Heart left ventricle (tissue), 16 donors: Measurements from ENCODE around the gene UGCG. TPM values are rescaled to one million over a fixed set of nuclear protein-coding genes. Genes with fewer than 3 reads are reported as not detected.

Experiments used
- ATAC-seq, 4 donors: fragments of 200-7000 bp; cut with Tn5 transposase; one replicate each; pipeline ENCODE4 v1.9.1; 2020 to 2022; ENCODE audit warnings: moderate library complexity in 4 of 4, mild to moderate bottlenecking in 3 of 4, moderate number of reproducible peaks in 1 of 4
- DNase-seq, 5 donors: peaks; one replicate each; pipeline ENCODE4 v3.0.0-alpha.2; 2020
- H3K27ac ChIP-seq, 12 donors: fragments of 200-600 bp; sonication (generic) in 4 of 12; one replicate each; pipeline versions ENCODE4 v1.5.0 to v1.8.0; 2016 to 2022; ENCODE audit warnings: mild to moderate bottlenecking in 2 of 12
- H3K27me3 ChIP-seq, 9 donors: fragments of 200-600 bp; sonication (generic) in 2 of 9; one replicate each; pipeline versions ENCODE4 v1.5.1 to v1.8.0; 2016 to 2022; ENCODE audit warnings: mild to moderate bottlenecking in 3 of 9
- H3K36me3 ChIP-seq, 9 donors: fragments of 200-600 bp; sonication (generic) in 2 of 9; one replicate each; pipeline versions ENCODE4 v1.5.0 to v1.8.0; 2018 to 2022; ENCODE audit warnings: mild to moderate bottlenecking in 2 of 9
- H3K4me1 ChIP-seq, 12 donors: fragments of 200-600 bp; sonication (generic) in 4 of 12; one replicate each; pipeline versions ENCODE4 v1.5.0 to v1.8.0; 2016 to 2022; ENCODE audit warnings: mild to moderate bottlenecking in 3 of 12
- H3K4me3 ChIP-seq, 12 donors: fragments of 200-600 bp; sonication (generic) in 4 of 12; one replicate each; pipeline versions ENCODE4 v1.5.0 to v1.8.0; 2017 to 2022; ENCODE audit warnings: mild to moderate bottlenecking in 9 of 12, moderate library complexity in 4 of 12
- H3K9me3 ChIP-seq, 12 donors: fragments of 200-600 bp; sonication (generic) in 4 of 12; one replicate each; pipeline versions ENCODE4 v1.5.0 to v1.8.0; 2016 to 2022; ENCODE audit warnings: mild to moderate bottlenecking in 1 of 12
- POLR2A ChIP-seq, 2 donors: fragments of 450-650 bp; IDR thresholded peaks; one replicate each; pipeline ENCODE4 v1.6.1; 2017; ENCODE audit warnings: antibody characterized with exemption in 2 of 2, mild to moderate bottlenecking in 2 of 2, moderate library complexity in 2 of 2
- WGBS, 4 donors: extraction: QIAGEN DNeasy Blood & Tissue Kit in 2 of 4; methylation state at CpG; one replicate each; pipeline versions ENCODE4 v1.1.5 to v1.1.7; 2013 to 2018; 5-methylcytosine and 5-hydroxymethylcytosine counted together
- intact Hi-C, 10 donors: fragments of 100-400 bp; cut with DNase I; formaldehyde crosslinking; loops; one replicate each; pipeline versions ENCODE4 v1.11.1 to v1.14.2; 2022
- polyA plus RNA-seq, 2 donors: library from polyadenylated mRNA; stranded (reverse); fragments of 200-250 nt; gene quantifications; one replicate each; pipeline ENCODE4 v1.2.3, GENCODE V29; 2013
- total RNA-seq, 9 donors: library from RNA; depleted of rRNA in 2 of 9; stranded (reverse); fragments of >200 nt in 2 of 9; fragmentation: NEBNext Ultra II Directional in 3 of 9; extraction: Animal tissue kit (Norgen Biotek cat#: 25700) in 3 of 9; gene quantifications; one replicate each; pipeline versions ENCODE4 v1.1.0 to v1.2.4, GENCODE V29; 2016 to 2023
- TF ChIP-seq, protein P1 (sequence below), 12 donors: fragments of 200-600 bp; sonication (generic) in 4 of 12; IDR thresholded peaks; one replicate each; pipeline versions ENCODE4 v1.5.0 to v1.8.0; 2018 to 2022; ENCODE audit warnings: antibody characterized with exemption in 12 of 12, mild to moderate bottlenecking in 5 of 12
- donor health status: ischemic (EF 13 %, LVEDD 7.1; RV severe dilation, severe dysfunction).
- donor health status: healthy with polysubstance abuse.
- donor health status: DM: no; HTN: yes; CAD: no.
- donor health status: DM: no; HTN: no; CAD: no.
- donor health status: ischemic (EF 25% LVEDD 6.9; RV normal size, moderate dysfunction).
- donor health status: ischemic (EF 25% LVEDD 5.7; RV mildly dilated, moderate dysfunction).
- donor health status: healthy.
- donor health status: DM: yes; HTN: yes; CAD: no.
- donor health status: ischemic (EF 35%, LVEDD 5.7; RV mildly dilated, moderate dysfunction).
- donor health status: nonischemic (EF 11% LVEDD 7.7; RV severe dilation, severe dysfunction).
- donor health status: DM: yes; HTN: yes; CAD: no.
- donor health status: PGD.
- donor health status: ischemic (EF 29% LVEDD 5.4; RV normal size, mild dysfunction).
- donor health status: nonischemic (EF 23%, LVEDD 6.1; RV moderate dilation, normal function).

UGCG gene
- total and polyA plus RNA-seq, 11 donors, result 10.0 to 52.0 (median 17.5) TPM

DNA sequence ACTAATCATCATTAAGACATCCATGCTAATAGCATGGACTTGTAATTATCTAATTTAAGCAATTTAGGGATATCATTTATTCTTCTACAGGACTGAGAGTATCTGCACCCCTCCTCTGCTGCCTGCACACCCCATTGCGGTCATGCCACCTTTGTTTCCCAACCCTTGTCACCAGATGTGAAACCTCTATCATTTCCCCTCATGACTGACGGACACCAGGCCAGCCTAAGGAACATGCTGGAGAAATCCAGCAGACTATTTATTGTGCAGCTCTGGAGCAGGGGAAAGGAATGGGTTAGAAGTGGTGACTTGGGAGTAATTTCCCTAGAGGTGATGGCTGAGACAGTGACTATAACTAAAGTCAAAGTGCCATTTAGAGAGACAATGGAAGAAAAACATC lies 40.7 kb downstream of the UGCG start:
- intact Hi-C loops, result no loop called here
- H3K4me1 ChIP-seq, result peaks cover 0 to 29% (median 7%) of the 10 kb centered on the region in 12 donors
- H3K36me3 ChIP-seq, result peaks cover 0 to 40% (median 28%) of the 10 kb centered on the region in 9 donors
- no peaks in the 10 kb centered on the region for H3K9me3 ChIP-seq
- TF ChIP-seq POLR2A (IDR thresholded peaks at IDR 0.05), result no peak
- TF ChIP-seq, protein P1, sequence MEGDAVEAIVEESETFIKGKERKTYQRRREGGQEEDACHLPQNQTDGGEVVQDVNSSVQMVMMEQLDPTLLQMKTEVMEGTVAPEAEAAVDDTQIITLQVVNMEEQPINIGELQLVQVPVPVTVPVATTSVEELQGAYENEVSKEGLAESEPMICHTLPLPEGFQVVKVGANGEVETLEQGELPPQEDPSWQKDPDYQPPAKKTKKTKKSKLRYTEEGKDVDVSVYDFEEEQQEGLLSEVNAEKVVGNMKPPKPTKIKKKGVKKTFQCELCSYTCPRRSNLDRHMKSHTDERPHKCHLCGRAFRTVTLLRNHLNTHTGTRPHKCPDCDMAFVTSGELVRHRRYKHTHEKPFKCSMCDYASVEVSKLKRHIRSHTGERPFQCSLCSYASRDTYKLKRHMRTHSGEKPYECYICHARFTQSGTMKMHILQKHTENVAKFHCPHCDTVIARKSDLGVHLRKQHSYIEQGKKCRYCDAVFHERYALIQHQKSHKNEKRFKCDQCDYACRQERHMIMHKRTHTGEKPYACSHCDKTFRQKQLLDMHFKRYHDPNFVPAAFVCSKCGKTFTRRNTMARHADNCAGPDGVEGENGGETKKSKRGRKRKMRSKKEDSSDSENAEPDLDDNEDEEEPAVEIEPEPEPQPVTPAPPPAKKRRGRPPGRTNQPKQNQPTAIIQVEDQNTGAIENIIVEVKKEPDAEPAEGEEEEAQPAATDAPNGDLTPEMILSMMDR (IDR thresholded peaks at IDR 0.05), result no peak
- DNase-seq (no peak), ATAC-seq (peak in 3 of 4 donors; percentile 18 to 38 (median 18))
- H3K27me3 ChIP-seq, result no peaks in the 10 kb centered on the region
- WGBS, 4 donors, result 88 to 90% (median 90%) methylated on average over 2 of the region's 2 CpGs
- no peak overlapping the region for H3K4me3 ChIP-seq
- peak overlapping the region in 1 of 12 donors; percentile 88 for H3K27ac ChIP-seq

GRCh38 chr9:111937781-111938426 lies 41.3 kb downstream of the UGCG start:
- intact Hi-C loops, result no loop called here
- peak in 3 of 4 donors; percentile 63 to 80 (median 70) for ATAC-seq
- no peak for TF ChIP-seq POLR2A (IDR thresholded peaks at IDR 0.05)
- TF ChIP-seq, protein P1 (IDR thresholded peaks at IDR 0.05), result no peak

GRCh38 chr9:111938427-111938800 lies 41.8 kb downstream of the UGCG start:
- Histone ChIP-seq H3K27ac (peak overlapping the region in 1 of 12 donors; percentile 88), H3K36me3 (peaks cover 0 to 29% (median 17%) of the 10 kb centered on the region in 9 donors), H3K4me3 (peak overlapping the region in 1 of 12 donors; percentile 12), H3K4me1 (peaks cover 0 to 29% (median 7%) of the 10 kb centered on the region in 12 donors), H3K27me3 (no peaks in the 10 kb centered on the region), H3K9me3 (no peaks in the 10 kb centered on the region)
- DNase-seq, result no peak
- no peak for TF ChIP-seq POLR2A (IDR thresholded peaks at IDR 0.05)
- TF ChIP-seq, protein P1 (IDR thresholded peaks at IDR 0.05), result no peak
- WGBS, 4 donors, result 91 to 93% (median 93%) methylated on average over 4 of the region's 4 CpGs
- peak in 3 of 4 donors; percentile 28 to 48 (median 47) for ATAC-seq
- intact Hi-C loops, result no loop called here

More at GRCh38 chr9:111937781-111938426, 41.3 kb downstream of the UGCG start:
- no peaks in the 10 kb centered on the region for H3K27me3 ChIP-seq
- H3K9me3 ChIP-seq, result no peaks in the 10 kb centered on the region
- 54 to 60% (median 57%) methylated on average over 12 of the region's 12 CpGs for WGBS, 4 donors
- H3K4me1 ChIP-seq, result peaks cover 0 to 29% (median 7%) of the 10 kb centered on the region in 12 donors
- peak overlapping the region in 1 of 12 donors; percentile 12 for H3K4me3 ChIP-seq
- H3K27ac ChIP-seq, result peak overlapping the region in 2 of 12 donors; percentile 28 to 88
- H3K36me3 ChIP-seq, result peaks cover 0 to 34% (median 22%) of the 10 kb centered on the region in 9 donors
- peak in 4 of 5 donors; percentile 15 to 55 (median 47) for DNase-seq

- 90 to 94% (median 93%) methylated on average over 2 of the region's 2 CpGs for WGBS, 4 donors
- DNase-seq (no peak), ATAC-seq (no peak)
- Histone ChIP-seq H3K4me3 (no peak overlapping the region), H3K27me3 (no peaks in the 10 kb centered on the region), H3K36me3 (peaks cover 0 to 20% (median 8%) of the 10 kb centered on the region in 9 donors), H3K4me1 (peaks cover 0 to 33% (median 7%) of the 10 kb centered on the region in 12 donors), H3K27ac (peak overlapping the region in 1 of 12 donors; percentile 88), H3K9me3 (no peaks in the 10 kb centered on the region)
- intact Hi-C loops, result no loop called here
- no peak for TF ChIP-seq POLR2A (IDR thresholded peaks at IDR 0.05)
- TF ChIP-seq, protein P1 (IDR thresholded peaks at IDR 0.05), result no peak
These were observed 42.7 kb downstream of the UGCG start for GRCh38 chr9:111939322-111939721.
